ENCODE measurements around the gene HTRA2.
A peak's percentile ranks its signal among the peaks of the same experiment; 100 is the strongest.

The HTRA2 gene

GRCh38 chr2:74512744-74513604, 16.8 kb upstream of the HTRA2 start:
- TF ChIP-seq OSR1 (CRISPR knock-in tag; IDR thresholded peaks at IDR 0.05) (no peak), ESRRG (CRISPR knock-in tag; IDR thresholded peaks at IDR 0.05) (no peak), RARB (CRISPR knock-in tag; IDR thresholded peaks at IDR 0.05) (no peak), TOX (CRISPR knock-in tag; IDR thresholded peaks at IDR 0.05; ENCODE audit: borderline replicate concordance) (no peak), ZFP3 (CRISPR knock-in tag; IDR thresholded peaks at IDR 0.05) (peak; percentile 78), PATZ1 (CRISPR knock-in tag; IDR thresholded peaks at IDR 0.05; ENCODE audit: borderline replicate concordance) (peak; percentile 100), ZNF8 (CRISPR knock-in tag; IDR thresholded peaks at IDR 0.05) (0 out of 2 replicates have a peak, but pooled peaks have one; percentile 4), SNAI2 (CRISPR knock-in tag; IDR thresholded peaks at IDR 0.05) (no peak), BACH2 (CRISPR knock-in tag; IDR thresholded peaks at IDR 0.05; ENCODE audit: borderline replicate concordance) (no peak), ZNF565 (CRISPR knock-in tag; conservative IDR thresholded peaks at IDR 0.05; ENCODE audit: low read depth) (no peak), POU6F1 (CRISPR knock-in tag; IDR thresholded peaks at IDR 0.05; ENCODE audit: borderline replicate concordance, low read depth) (no peak), GLIS3 (CRISPR knock-in tag; IDR thresholded peaks at IDR 0.05) (peak; percentile 67; the same call in 1 of the 2 replicates), PPARA (CRISPR knock-in tag; IDR thresholded peaks at IDR 0.05; ENCODE audit: borderline replicate concordance) (no peak), ZFP30 (CRISPR knock-in tag; IDR thresholded peaks at IDR 0.05) (no peak; the same call in 1 of the 2 replicates), ZC3H10 (CRISPR knock-in tag; IDR thresholded peaks at IDR 0.05) (no peak), CSRNP3 (CRISPR knock-in tag; IDR thresholded peaks at IDR 0.05) (no peak), ARNTL (CRISPR knock-in tag; IDR thresholded peaks at IDR 0.05; ENCODE audit: borderline replicate concordance, low read depth) (no peak), CSDC2 (CRISPR knock-in tag; IDR thresholded peaks at IDR 0.05) (no peak), CREB5 (CRISPR knock-in tag; IDR thresholded peaks at IDR 0.05; ENCODE audit: low read depth) (no peak), TCF4 (CRISPR knock-in tag; IDR thresholded peaks at IDR 0.05; ENCODE audit: borderline replicate concordance) (peak; percentile 71; the same call in 1 of the 2 replicates), ISL1 (CRISPR knock-in tag; IDR thresholded peaks at IDR 0.05) (peak; percentile 60), TSHZ2 (CRISPR knock-in tag; IDR thresholded peaks at IDR 0.05) (peak; percentile 12; the same call in 1 of the 2 replicates), ZNF70 (CRISPR knock-in tag; IDR thresholded peaks at IDR 0.05) (0 out of 2 replicates have a peak, but pooled peaks have one; percentile 12)
- ATAC-seq = peak; percentile 41

Data from SK-N-SH treated with all-trans-retinoic acid at 6 μM for 48 hours (cell line).